Adrenal gland (tissue), 12 donors: ENCODE measurements around the gene MYZAP. TPM values are rescaled to one million over a fixed set of nuclear protein-coding genes. Genes with fewer than 3 reads are reported as not detected.

Experiments
- DNase-seq, 7 donors: peaks; one replicate each; pipeline ENCODE4 v3.0.0-alpha.2; 2019 to 2020
- H3K27ac ChIP-seq, 5 donors: fragments of 200-600 bp; sonication (generic) in 4 of 5; 1 replicate in 3 of 5; 2 replicates in 2 of 5; pipeline versions ENCODE4 v1.5.1 to v1.8.0; 2016 to 2020; ENCODE audit warnings: mild to moderate bottlenecking in 1 of 5
- H3K27me3 ChIP-seq: fragments of 200-600 bp; 2 replicates; pipeline ENCODE4 v1.8.0; 2021
- H3K36me3 ChIP-seq, 2 donors: fragments of 200-600 bp; replicated peaks in 1 of 2; 1 replicate in 1 of 2; 2 replicates in 1 of 2; pipeline versions ENCODE4 v1.5.1 to v1.8.0; 2018 to 2022
- H3K4me1 ChIP-seq, 2 donors: fragments of 200-600 bp; replicated peaks in 1 of 2; 1 replicate in 1 of 2; 2 replicates in 1 of 2; pipeline versions ENCODE4 v1.5.1 to v1.8.0; 2018 to 2021
- H3K4me3 ChIP-seq, 4 donors: fragments of 200-600 bp; sonication (generic) in 3 of 4; one replicate each; pipeline ENCODE4 v1.5.1; 2016 to 2018
- H3K9me3 ChIP-seq, 3 donors: fragments of 200-600 bp; sonication (generic) in 1 of 3; replicated peaks in 1 of 3; 1 replicate in 2 of 3; 2 replicates in 1 of 3; pipeline versions ENCODE4 v1.5.1 to v1.8.0; 2016 to 2021
- POLR2A ChIP-seq, 2 donors: fragments of 450-650 bp; IDR thresholded peaks; one replicate each; pipeline ENCODE4 v1.6.1; 2017; ENCODE audit warnings: antibody characterized with exemption in 2 of 2, mild to moderate bottlenecking in 2 of 2, moderate library complexity in 1 of 2
- WGBS, 4 donors: extraction: QIAGEN DNeasy Blood & Tissue Kit in 2 of 4; methylation state at CpG; one replicate each; pipeline versions ENCODE4 v1.1.5 to v1.1.7; 2013 to 2017; 5-methylcytosine and 5-hydroxymethylcytosine counted together
- intact Hi-C, 2 donors: fragments of 100-400 bp; cut with DNase I; formaldehyde crosslinking; loops; one replicate each; pipeline versions ENCODE4 v1.14.1 to v1.15.0; 2022 to 2023
- polyA plus RNA-seq, 3 donors: library from polyadenylated mRNA; stranded (reverse); fragments of 200-250 nt in 2 of 3; fragments of 350-450 nt in 1 of 3; fragmentation: Illumina TruSeq in 1 of 3; extraction: RNeasy Lipid Tissue Mini Kit (QIAGEN cat#74804) in 1 of 3; gene quantifications; one replicate each; pipeline ENCODE4 v1.2.3, GENCODE V29; 2013 to 2014
- total RNA-seq, 9 donors: library from RNA; depleted of rRNA in 4 of 9; stranded (reverse); fragments of >200 nt in 4 of 9; fragments of 120-200 nt in 1 of 9; fragmentation: NEBNext Ultra II Directional in 1 of 9; extraction: Animal tissue kit (Norgen Biotek cat#: 25700) in 1 of 9; gene quantifications; one replicate each; pipeline versions ENCODE4 v1.1.0 to v1.2.4, GENCODE V29; 2013 to 2023
- TF ChIP-seq, protein P1 (sequence below), 6 experiments: fragments of 450-650 bp in 4 of 6; fragments of 200-600 bp in 2 of 6; sonication (generic) in 1 of 6; IDR thresholded peaks; 1 replicate in 5 of 6; 2 replicates in 1 of 6; pipeline versions ENCODE4 v1.5.1 to v1.8.0; 2016 to 2021; ENCODE audit warnings: antibody characterized with exemption in 6 of 6, mild to moderate bottlenecking in 2 of 6, moderate library complexity in 1 of 6
- donor health status: healthy with polysubstance abuse.
- donor health status: Bipolar disorder and iron deficiency.
- donor health status: DM: yes; HTN: yes; CAD: no.
- donor health status: DM: no; HTN: no; CAD: no.
- donor health status: DM: no; HTN: no; CAD: no.
- donor health status: DM: yes; HTN: yes; CAD: no.

Gene MYZAP
- total and polyA plus RNA-seq, 12 donors: 21.4 to 176 (median 70.6) TPM

DNA sequence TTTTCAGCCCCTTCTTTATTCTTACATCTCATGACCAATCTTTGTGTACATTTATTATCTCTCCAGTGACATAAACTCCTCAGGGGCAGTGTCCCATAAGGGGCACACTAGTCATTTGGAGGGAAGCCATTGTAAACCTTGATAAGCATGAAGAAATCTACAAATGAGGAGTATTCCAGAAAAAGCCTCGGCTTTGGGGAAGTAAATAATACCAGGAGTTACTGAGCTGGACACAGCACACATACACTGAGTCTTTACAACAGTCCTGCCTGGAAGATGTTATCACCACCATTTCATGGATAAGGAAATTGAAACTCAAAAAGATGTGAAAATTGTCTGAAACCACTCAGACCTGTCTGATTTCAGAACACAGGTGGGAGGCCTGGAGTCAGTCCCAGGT lies 99.4 kb downstream of the MYZAP start:
- no peaks in the 10 kb centered on the region for H3K27me3 ChIP-seq
- no peak for TF ChIP-seq POLR2A (IDR thresholded peaks at IDR 0.05)
- TF ChIP-seq, protein P1, sequence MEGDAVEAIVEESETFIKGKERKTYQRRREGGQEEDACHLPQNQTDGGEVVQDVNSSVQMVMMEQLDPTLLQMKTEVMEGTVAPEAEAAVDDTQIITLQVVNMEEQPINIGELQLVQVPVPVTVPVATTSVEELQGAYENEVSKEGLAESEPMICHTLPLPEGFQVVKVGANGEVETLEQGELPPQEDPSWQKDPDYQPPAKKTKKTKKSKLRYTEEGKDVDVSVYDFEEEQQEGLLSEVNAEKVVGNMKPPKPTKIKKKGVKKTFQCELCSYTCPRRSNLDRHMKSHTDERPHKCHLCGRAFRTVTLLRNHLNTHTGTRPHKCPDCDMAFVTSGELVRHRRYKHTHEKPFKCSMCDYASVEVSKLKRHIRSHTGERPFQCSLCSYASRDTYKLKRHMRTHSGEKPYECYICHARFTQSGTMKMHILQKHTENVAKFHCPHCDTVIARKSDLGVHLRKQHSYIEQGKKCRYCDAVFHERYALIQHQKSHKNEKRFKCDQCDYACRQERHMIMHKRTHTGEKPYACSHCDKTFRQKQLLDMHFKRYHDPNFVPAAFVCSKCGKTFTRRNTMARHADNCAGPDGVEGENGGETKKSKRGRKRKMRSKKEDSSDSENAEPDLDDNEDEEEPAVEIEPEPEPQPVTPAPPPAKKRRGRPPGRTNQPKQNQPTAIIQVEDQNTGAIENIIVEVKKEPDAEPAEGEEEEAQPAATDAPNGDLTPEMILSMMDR (IDR thresholded peaks at IDR 0.05): no peak
- no peaks in the 10 kb centered on the region for H3K9me3 ChIP-seq
- no peak for DNase-seq
- peaks cover under 1 to 9% of the 10 kb centered on the region in 2 donors for H3K4me1 ChIP-seq
- H3K4me3 ChIP-seq: no peak overlapping the region
- peak overlapping the region in 1 of 5 donors; percentile 3 for H3K27ac ChIP-seq
- whole genome bisulfite sequencing, 4 donors: 41 to 72% (median 49%) methylated on average over 1 of the region's 1 CpG
- H3K36me3 ChIP-seq: no peaks in the 10 kb centered on the region
- intact Hi-C loops: no loop called here

DNA sequence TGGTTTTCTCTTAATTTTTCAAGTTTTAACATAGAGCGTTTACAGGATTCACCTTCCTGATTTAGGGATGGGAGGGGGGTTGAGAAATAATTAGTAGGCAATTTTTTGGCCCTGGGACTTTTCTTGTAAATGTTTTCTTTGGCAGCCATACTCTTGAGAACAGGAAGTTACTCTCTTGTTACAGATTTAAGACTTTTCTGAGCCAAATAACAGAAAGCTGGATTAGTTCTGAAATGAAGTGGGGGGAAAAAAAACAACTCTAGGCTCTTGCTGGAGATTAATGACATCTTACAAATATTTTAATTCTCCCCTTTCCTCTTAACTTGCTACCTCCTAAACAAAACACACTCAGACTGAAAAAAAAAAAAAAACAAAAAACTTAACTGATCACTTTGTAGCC lies 101.0 kb downstream of the MYZAP start:
- intact Hi-C loops: no loop called here
- Histone ChIP-seq H3K9me3 (no peaks in the 10 kb centered on the region), H3K36me3 (no peaks in the 10 kb centered on the region), H3K4me1 (no peaks in the 10 kb centered on the region), H3K27me3 (no peaks in the 10 kb centered on the region), H3K4me3 (no peak overlapping the region), H3K27ac (no peak overlapping the region)
- no peak for TF ChIP-seq POLR2A (IDR thresholded peaks at IDR 0.05)
- TF ChIP-seq, protein P1 (IDR thresholded peaks at IDR 0.05): no peak
- no peak for DNase-seq
- 51 to 69% (median 64%) methylated on average over 1 of the region's 1 CpG for WGBS, 4 donors

DNA sequence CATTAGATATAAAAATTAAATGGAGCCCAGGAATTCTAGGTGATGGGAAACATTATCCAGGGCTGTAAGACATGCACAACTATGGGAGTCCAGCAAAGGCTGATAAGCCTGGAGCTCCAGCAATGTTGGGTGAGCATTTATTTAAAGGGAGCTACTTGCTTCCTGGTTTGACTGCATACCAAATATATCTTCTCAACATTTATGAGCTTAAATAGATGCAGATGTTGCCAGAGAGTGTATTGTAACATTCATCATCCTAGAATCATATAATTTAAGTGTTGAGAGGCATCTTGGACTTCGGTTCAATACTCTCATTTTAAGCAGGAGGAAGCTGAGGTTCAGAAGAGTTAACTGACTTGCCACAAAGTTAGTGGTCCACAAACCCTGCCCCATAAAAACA lies 102.6 kb downstream of the MYZAP start:
- no peak for DNase-seq
- WGBS, 4 donors: 76 to 87% (median 77%) methylated on average over 1 of the region's 1 CpG
- H3K27ac ChIP-seq: no peak overlapping the region
- intact Hi-C loops: no loop called here
- H3K4me3 ChIP-seq: no peak overlapping the region
- no peaks in the 10 kb centered on the region for H3K4me1 ChIP-seq
- H3K9me3 ChIP-seq: no peaks in the 10 kb centered on the region
- no peak for TF ChIP-seq POLR2A (IDR thresholded peaks at IDR 0.05)
- TF ChIP-seq, protein P1 (IDR thresholded peaks at IDR 0.05): no peak
- H3K36me3 ChIP-seq: no peaks in the 10 kb centered on the region
- no peaks in the 10 kb centered on the region for H3K27me3 ChIP-seq

DNA sequence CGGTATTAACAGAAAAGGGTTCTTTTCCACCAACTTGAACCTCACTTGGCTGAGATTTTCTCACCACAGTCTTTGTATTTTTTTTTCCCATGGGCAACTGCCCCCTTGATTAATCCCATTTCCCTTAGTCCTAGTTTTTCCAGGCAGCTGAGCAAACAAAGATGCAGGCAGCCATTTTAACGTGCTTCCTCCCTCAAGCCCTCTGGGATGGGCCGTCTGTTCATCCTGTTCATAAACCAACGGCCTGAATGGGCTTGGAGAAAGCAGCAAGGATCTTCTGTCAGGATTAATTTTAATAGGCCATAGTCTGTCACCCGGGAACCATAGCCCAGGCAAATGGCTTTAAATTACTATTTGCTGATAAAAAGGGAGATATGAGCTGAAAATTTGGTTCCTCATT lies 104.4 kb downstream of the MYZAP start:
- Histone ChIP-seq H3K4me1 (no peaks in the 10 kb centered on the region), H3K27ac (no peak overlapping the region)
- intact Hi-C loops: no loop called here

More for the DNA sequence above, 104.4 kb downstream of the MYZAP start:
- WGBS, 4 donors: 79 to 92% (median 84%) methylated on average over 5 of the region's 5 CpGs
- no peaks in the 10 kb centered on the region for H3K9me3 ChIP-seq
- no peaks in the 10 kb centered on the region for H3K36me3 ChIP-seq
- no peak for DNase-seq
- no peaks in the 10 kb centered on the region for H3K27me3 ChIP-seq
- TF ChIP-seq, protein P1 (IDR thresholded peaks at IDR 0.05): no peak
- TF ChIP-seq POLR2A (IDR thresholded peaks at IDR 0.05): no peak
- no peak overlapping the region for H3K4me3 ChIP-seq
